Smooth muscle cell of the brain vasculature (primary cell): ENCODE measurements around the gene NBPF1.
"Not testable (repeated sequence)": the region's sequence is repeated elsewhere in the genome, so short reads cannot be mapped to it uniquely, and the experiment has no call there.

Experiments
- DNase-seq: peaks from one replicate; pipeline ENCODE4 v3.0.0-alpha.2; 2012; ENCODE audit warnings: low read depth, low spot score

The NBPF1 gene

DNA sequence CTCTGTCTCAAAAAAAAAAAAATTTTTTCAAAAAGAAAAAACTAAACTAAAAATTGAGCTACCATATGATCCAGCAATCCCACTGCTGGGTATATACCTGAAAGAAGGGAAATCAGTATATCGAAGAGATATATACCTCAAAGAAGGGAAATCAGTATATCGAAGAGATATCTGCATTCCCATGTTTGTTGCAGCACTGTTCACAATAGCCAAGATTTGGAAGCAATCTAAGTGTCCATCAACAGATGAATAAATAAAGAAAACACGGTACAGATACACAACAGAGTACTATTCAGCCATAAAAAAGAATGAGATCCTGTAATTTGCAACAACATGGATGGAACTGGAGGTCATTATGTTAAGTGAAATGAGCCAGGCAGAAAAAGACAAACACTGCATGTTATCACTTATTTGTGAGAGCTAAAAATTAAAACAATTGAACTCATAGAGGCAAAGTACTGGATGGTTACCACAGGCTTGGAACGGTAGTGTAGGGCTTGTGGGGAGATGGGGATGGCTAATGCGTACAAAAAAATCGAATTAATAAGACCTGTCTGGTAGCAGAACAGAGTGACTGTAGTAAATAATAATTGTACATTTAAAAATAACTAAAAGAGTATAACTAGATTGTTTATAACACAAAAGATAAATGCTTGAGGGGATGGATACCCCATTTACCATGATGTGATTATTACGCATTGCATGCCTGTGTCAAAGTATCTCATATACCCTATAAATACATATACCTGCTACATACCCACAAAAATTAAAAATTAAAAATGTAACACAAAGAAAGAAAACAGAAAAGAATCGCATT lies 28.0 kb upstream of the NBPF1 start:
- DNase-seq = not testable (repeated sequence)

DNA sequence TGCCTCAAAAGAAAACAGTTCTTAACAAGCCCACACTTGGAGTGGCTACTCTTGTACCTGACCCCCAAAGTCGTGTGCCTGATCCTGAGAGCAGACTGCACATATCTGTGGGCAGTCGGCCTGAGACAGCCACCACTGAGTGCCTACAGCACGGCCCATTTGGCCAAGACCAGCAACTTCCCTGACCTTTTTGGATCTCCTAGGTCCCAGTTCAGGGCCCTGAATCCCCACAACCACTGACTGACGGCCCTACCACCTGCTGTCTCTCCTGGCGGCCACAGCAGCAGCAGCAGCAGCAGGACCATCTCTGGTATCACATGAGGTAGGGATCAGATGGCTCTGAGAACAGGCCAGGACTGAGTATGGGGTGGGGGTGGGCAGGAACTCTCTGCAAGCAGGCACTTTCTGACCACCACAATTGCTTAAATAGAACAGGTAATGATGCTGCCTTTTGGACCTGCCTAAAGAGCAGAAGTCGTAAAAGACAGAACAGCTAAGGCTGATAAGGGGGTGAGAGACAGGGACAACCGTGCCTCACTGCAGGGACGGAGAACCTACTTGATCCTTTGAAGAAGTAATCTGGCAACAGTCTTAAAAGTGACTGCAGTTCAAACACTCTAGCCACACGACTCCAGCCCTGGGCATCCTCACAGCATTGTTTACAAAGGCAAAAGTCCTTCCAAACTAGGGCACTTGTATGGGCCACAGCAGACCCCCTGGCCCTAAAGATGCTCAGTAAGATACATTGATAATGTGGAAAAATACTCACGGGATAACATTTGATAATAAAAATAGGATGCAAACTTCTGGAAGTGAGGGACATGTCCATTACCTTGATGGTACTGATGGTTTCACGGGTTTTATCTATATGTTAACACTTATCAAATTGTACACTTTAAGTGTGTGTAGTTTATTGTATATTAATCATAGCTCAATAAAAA lies 26.0 kb upstream of the NBPF1 start:
- DNase-seq = not testable (repeated sequence)

DNA sequence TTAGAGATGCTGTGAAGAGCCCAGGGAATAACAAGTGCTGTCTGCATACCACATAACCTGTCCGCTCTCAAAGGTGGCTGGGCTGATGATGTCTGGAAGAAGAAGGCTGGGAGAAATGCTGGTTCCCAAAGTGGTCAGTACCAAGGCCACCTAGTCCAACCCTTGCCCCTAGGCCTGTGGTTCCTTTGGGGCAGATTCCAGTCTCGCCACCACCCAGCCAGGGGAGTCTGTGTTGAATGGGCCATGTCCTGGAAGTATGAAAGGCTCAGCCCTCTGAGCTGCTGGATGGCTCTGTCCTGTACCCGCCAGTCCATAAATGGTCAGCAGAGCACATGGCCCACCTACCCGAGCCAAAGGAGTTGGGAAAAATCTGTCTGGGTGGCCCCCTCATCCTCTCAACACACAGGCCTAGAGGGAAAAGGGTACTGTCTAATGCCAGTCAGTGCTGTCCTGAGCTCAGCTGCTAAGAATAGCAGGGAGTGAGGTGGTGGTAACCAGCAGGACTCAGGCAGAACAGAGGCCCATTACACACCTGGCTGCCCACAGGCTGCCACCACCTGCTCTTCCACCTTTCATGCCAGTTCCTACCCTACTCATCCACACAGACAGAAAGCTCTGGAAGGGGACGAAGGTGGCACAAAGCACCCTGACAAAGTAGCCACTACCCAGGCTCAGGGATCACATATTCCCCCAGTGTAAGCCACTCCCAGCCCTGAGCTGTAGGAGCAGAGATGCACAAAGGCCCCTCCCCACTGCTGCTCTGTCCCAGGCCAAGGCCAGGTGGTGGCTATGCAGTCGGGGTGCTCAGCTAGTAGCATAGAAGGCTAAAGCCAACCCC lies 24.8 kb upstream of the NBPF1 start:
- DNase-seq = not testable (repeated sequence)

DNA sequence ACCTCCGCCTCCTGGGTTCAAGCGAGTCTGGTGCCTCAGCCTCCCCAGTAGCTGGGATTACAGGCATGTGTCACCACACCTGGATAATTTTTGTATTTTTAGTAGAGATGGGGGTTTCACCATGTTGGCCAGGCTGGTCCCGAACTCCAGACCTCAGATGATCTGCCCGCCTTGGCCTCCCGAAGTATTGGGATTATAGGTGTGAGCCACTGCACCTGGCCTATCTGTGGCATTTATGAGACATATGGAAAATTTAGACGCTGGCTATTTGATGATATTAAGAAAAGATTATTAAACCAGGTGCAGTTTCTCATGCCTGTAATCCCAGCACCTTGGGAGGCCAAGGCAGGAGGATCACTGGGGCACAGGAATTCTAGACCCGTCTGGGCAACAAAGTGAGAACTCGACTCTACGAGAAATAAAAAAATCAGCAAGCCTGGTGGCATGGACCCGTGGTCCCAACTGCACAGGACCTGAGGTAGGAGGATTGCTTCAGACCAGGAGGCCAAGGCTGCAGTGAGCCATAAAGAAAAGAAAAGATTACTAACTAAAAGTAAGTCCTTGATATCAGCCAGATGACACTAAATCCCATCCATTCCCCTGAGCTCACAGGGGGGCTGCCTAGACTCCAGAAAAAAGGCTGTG lies 23.3 kb upstream of the NBPF1 start:
- DNase-seq = not testable (repeated sequence)

DNA sequence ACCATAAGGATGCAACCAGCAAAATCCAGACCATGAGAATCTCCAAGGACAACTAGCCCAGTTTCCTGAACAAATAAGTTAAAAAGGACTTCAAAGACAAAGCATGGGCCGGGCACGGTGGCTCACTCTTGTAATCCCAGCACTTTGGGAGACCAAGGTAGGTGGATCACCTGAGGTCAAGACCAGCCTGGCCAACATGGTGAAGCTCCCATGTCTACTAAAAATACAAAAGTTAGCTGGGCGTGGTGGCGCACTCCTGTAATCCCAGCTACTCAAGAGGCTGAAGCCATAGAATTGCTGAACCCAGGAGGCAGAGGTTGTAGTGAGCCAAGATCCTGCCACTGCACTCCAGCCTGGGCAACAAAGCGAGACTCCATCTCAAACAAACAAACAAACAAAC lies 22.6 kb upstream of the NBPF1 start:
- DNase-seq = not testable (repeated sequence)

DNA sequence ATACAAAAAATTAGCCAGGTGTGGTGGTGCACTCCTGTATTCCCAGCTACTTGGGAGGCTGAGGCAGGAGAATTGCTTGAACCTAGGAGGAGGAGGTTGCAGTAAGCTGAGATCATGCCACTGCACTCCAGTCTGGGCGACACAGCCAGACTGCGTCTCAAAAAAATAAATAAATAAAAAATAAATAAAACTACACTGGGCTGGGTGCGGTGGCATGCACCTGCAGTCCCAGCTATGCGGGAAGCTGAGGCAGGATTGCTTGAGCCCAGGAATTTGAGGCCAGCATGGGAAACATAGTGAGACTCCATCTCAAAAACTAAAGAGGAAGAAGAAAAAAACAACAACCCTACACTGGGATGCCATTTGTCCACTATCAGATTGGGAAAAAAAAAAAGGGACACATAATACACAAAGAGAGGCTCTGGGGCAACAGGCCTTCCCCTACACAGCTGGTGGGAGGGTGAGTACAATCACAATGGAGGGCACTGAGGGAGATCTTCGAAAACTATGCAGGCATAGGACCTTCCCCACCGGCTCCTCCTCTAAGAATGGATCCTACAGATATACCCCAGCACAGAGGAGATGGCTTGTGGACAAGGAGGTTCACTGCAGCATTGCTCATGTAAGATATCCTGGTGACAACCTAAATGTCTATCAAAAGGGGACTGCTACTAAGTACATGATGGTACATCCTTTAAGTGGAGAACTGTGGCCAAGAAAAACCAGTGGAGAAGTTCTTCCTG lies 20.3 kb upstream of the NBPF1 start:
- DNase-seq = not testable (repeated sequence)

GRCh38 chr1:16632044-16632850 lies 18.9 kb upstream of the NBPF1 start:
- not testable (repeated sequence) for DNase-seq

- no peak for DNase-seq
Observed at GRCh38 chr1:16631248-16632043, 18.1 kb upstream of the NBPF1 start.

GRCh38 chr1:16630661-16631247 lies 17.4 kb upstream of the NBPF1 start:
- DNase-seq = no peak

GRCh38 chr1:16629916-16630530 lies 16.7 kb upstream of the NBPF1 start:
- not testable (repeated sequence) for DNase-seq

- DNase-seq = no peak
Observed at GRCh38 chr1:16628361-16629111, 15.2 kb upstream of the NBPF1 start.

GRCh38 chr1:16626409-16626983 lies 13.1 kb upstream of the NBPF1 start:
- DNase-seq = not testable (repeated sequence)

- no peak for DNase-seq
Observed at GRCh38 chr1:16625497-16626408, 12.4 kb upstream of the NBPF1 start.

DNA sequence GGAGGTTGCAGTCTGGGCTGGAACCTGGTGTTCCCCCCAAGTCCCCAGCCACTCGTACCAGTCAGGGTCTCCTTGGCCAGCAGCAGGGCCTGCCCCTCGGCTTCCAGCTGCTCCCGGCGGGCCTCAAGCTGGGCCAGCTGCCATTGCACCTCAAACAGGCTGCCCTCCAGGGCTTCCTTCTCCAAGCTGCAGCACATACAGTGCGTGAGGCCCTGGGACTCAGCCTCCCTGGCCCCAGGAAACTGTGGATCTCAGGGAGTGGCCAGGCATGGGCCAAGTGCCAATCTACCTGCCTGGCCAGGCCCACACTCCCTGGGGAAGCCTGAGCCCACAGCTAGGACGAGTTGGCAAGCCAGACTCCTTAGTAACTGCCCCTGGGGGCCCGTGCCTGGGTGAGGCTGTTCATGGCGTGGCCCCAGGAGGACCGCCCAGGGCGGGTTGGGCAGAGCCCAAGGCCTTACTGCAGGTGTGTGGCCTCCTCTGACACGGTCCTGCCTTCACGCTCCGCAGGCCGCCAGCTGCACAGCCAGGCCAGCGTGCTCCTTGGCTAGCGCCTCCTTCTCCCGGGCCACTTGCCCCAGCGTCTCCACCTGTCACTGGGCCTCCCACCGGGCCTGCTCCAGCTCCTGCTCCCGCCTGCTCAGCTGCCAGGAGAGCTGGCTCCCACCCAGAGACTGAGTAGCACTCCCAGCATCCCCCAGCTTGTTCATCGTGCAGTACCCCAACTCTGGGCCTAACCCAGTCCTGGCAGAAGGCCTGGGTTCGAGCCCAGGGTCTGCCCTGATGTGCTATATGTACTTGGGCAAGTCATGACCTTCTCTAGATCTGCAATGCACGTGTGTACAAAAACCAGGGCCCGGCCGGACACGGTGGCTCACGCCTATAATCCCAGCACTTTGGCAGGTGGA lies 10.7 kb upstream of the NBPF1 start:
- not testable (repeated sequence) for DNase-seq

DNA sequence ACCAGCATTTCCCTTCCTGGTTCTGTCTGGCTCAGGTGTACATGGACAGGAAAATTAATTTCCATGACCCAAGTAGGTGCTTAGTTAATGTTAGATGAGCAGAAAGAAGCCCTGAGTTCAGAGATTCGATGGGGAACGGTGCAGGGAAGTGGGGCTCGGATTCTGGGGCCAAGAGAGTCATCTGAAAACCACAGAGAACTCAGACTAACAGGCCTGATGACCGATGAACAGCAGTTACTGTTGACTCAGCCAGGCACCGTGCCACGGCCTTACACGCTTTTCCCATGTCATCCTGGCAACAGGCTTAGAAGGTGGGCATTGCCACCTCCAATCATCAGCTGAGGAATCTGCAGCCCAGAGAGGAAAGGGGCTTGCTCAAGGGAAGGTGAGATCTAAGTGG lies 10.0 kb upstream of the NBPF1 start:
- DNase-seq = not testable (repeated sequence)
